ENCODE measurements around the gene UBE2E3.
A peak's percentile ranks its signal among the peaks of the same experiment; 100 is the strongest.
"Not testable (repeated sequence)": the region's sequence is repeated elsewhere in the genome, so short reads cannot be mapped to it uniquely, and the experiment has no call there.

The UBE2E3 gene

GRCh38 chr2:181036848-181037603 lies 56.6 kb downstream of the UBE2E3 start:
- peak overlapping the region; percentile 71; the same call in 1 of the 2 replicates for H3K27ac ChIP-seq
- no peak for TF ChIP-seq CTCF (conservative IDR thresholded peaks at IDR 0.05)
- TF ChIP-seq ZFX (IDR thresholded peaks at IDR 0.05), result no peak

GRCh38 chr2:181037922-181038321 lies 57.5 kb downstream of the UBE2E3 start:
- no peak for TF ChIP-seq ZFX (IDR thresholded peaks at IDR 0.05)
- TF ChIP-seq CTCF (conservative IDR thresholded peaks at IDR 0.05), result no peak
- H3K27ac ChIP-seq, result no peak overlapping the region; the same call in 1 of the 2 replicates

- no peak for TF ChIP-seq CTCF (conservative IDR thresholded peaks at IDR 0.05)
- no peak for TF ChIP-seq ZFX (IDR thresholded peaks at IDR 0.05)
- no peak overlapping the region for H3K27ac ChIP-seq
These were observed 58.4 kb downstream of the UBE2E3 start for GRCh38 chr2:181038796-181039195.

- not testable (repeated sequence) for H3K27ac ChIP-seq
These were observed 60.4 kb downstream of the UBE2E3 start for GRCh38 chr2:181040839-181041238.

GRCh38 chr2:181041661-181042060 lies 61.3 kb downstream of the UBE2E3 start:
- no peak for TF ChIP-seq ZFX (IDR thresholded peaks at IDR 0.05)
- no peak for TF ChIP-seq CTCF (conservative IDR thresholded peaks at IDR 0.05)
- no peak overlapping the region for H3K27ac ChIP-seq

- TF ChIP-seq CTCF (conservative IDR thresholded peaks at IDR 0.05) (no peak), ZFX (IDR thresholded peaks at IDR 0.05) (no peak)
- no peak overlapping the region for H3K27ac ChIP-seq
These were observed 62.3 kb downstream of the UBE2E3 start for GRCh38 chr2:181042706-181043105.

GRCh38 chr2:181046833-181047232 lies 66.4 kb downstream of the UBE2E3 start:
- H3K27ac ChIP-seq, result no peak overlapping the region
- TF ChIP-seq CTCF (conservative IDR thresholded peaks at IDR 0.05), result no peak

GRCh38 chr2:181047829-181048228 lies 67.4 kb downstream of the UBE2E3 start:
- TF ChIP-seq CTCF (conservative IDR thresholded peaks at IDR 0.05), result no peak
- no peak for TF ChIP-seq ZFX (IDR thresholded peaks at IDR 0.05)
- no peak overlapping the region for H3K27ac ChIP-seq

Measured in C4-2B (cell line).